ENCODE results near the gene TEKT3. TPM values are rescaled to one million over a fixed set of nuclear protein-coding genes. Genes with fewer than 3 reads are reported as not detected.

Gene TEKT3
- total RNA-seq (2014; rRNA removed; shearing (Covaris generic)), result 0.56 TPM in 1 of 2 replicates, not detected in the other
- not detected in 2 replicates for polyA plus RNA-seq (2015; cell fraction: cytosol; rRNA removed)
- polyA plus RNA-seq (2015; cell fraction: nucleus; rRNA removed), result not detected in 2 replicates

DNA sequence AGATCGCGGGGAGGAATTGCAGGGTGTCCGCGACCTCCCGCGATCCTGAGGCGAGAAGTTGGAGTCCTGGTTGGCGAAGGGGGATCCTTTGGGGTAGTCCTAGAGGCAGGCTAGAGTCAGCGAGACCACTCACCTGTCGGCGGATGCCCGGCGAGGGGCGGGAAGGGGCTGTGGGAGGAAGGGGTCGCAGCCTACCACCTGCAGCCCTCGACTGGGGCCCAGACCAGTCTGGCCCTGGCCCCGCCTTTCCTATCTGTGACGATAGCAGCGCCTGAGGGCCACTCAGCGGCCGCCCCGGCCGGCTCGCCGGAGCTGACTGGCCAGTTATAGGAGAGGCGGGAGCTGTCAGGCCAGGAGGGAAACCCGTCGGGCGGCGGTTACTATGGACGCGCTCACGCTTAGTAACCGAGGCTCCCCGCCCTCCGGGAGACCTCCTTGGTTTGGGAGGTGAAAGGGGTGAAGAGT lies at the start of gene TEKT3:
Gene TEKT3 (minus strand): TSS at position 213 of the 465 bp plus-strand sequence. CDS start 10,012 bp downstream, outside the sequence.
- no peak for DNase-seq (ENCODE audit: low read depth, low spot score)
- in situ Hi-C loops (cut with HindIII; ENCODE audit: low pct_unique_long_range_greater_than_20kb, low sequenced_read_pairs), result no loop called here

DNA sequence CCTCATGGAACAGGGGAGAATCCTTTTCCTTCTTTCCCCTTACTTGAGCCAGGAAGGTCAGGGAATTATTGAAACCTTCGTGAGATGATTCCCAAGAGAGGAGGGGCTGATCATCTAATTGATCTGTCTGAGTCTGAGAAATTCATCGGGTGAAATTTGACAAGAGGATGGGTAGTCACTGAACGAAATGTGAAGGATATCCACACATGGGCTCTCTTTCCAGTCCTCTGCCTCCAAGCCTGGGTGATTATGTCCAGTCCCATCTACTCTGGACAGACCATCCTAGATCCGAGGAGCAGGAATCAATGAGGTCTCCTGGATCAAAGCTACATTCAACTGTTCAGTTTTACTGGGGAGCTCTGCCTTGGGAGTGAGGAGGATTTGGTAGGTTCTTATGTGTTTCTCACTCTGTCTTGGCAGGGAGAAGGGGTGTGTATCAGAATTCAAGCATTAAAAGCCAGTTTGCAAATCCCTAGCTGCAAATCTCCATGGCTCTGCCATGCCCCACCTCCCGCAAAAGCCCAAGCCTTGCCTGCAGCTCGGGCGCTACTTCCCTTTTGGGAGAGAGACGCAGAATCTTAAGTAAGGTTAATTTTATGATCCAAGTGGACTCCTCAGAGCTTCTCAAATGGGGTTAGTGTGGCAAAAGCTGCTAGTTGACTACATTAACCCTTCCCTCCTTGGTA lies 47.1 kb upstream of the TEKT3 start:
- DNase-seq (ENCODE audit: low read depth, low spot score), result no peak
- in situ Hi-C loops (cut with HindIII; ENCODE audit: low pct_unique_long_range_greater_than_20kb, low sequenced_read_pairs), result loop anchor here (25.0 kb wide), 1 partner anchor 99 kb away; no protein-coding TSS in a partner anchor

GRCh38 chr17:15386083-15386482 lies 44.7 kb upstream of the TEKT3 start:
- in situ Hi-C loops (cut with HindIII; ENCODE audit: low pct_unique_long_range_greater_than_20kb, low sequenced_read_pairs), result loop anchor here (25.0 kb wide), 1 partner anchor 101 kb away; no protein-coding TSS in a partner anchor
- DNase-seq (ENCODE audit: low read depth, low spot score), result no peak

GRCh38 chr17:15385305-15385704 lies 43.9 kb upstream of the TEKT3 start:
- in situ Hi-C loops (cut with HindIII; ENCODE audit: low pct_unique_long_range_greater_than_20kb, low sequenced_read_pairs), result loop anchor here (25.0 kb wide), 1 partner anchor 102 kb away; no protein-coding TSS in a partner anchor
- DNase-seq (ENCODE audit: low read depth, low spot score), result no peak

DNA sequence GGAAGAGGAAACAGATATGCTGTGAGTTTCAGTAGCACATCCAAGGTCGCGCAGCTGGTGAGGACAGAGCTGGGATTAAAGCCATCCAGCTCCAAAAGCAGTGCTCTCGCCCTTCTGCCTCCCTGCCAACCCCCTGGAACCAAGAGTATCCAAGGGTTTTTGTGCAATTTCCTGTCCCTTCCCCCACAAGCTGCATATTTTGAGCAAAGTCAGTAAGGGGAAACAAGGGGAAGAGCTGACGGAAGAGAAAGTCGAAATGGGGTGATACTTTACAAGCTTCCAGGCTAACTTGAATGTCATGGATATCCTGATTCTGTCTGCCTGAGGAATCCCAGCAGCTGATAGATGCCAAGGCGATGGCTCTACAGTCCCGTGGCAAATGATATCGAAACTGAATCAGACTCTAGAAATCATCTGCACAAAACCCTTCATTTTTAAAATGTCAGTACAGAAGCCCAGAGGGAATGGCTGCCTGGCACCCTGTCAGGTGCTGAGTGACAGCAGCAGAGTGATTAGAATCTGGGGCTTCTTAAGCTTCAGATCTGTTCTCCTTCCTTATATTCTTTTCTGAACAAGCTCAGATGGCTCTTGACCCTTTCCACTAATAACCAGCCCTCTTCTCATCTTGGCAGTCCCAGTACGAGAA lies 42.9 kb upstream of the TEKT3 start:
- peak; percentile 48 for DNase-seq (ENCODE audit: low read depth, low spot score)
- in situ Hi-C loops (cut with HindIII; ENCODE audit: low pct_unique_long_range_greater_than_20kb, low sequenced_read_pairs), result loop anchor here (25.0 kb wide), 1 partner anchor 103 kb away; no protein-coding TSS in a partner anchor

DNA sequence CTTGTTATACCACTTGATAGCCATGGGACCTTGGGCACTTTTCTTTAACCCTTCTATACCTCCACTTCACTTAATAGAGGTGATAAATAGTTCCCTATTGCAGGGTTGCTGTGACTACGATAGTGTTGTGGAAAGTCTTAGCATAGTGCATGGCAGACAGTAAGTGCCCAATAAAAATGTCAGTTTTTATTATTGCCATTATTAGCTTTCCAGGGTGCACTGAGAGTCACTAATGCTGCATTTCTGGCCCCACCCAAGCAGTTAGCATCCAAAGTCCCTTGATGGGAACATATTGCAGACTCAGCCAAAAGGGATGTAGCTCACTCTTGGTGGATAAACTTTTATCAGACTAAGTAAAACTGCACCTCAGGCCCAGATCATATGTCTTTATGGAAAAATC lies 41.5 kb upstream of the TEKT3 start:
- in situ Hi-C loops (cut with HindIII; ENCODE audit: low pct_unique_long_range_greater_than_20kb, low sequenced_read_pairs), result loop anchor here (25.0 kb wide), 1 partner anchor 104 kb away; no protein-coding TSS in a partner anchor
- no peak for DNase-seq (ENCODE audit: low read depth, low spot score)

- in situ Hi-C loops (cut with HindIII; ENCODE audit: low pct_unique_long_range_greater_than_20kb, low sequenced_read_pairs), result loop anchor here (25.0 kb wide), 1 partner anchor 106 kb away; no protein-coding TSS in a partner anchor
- no peak for DNase-seq (ENCODE audit: low read depth, low spot score)
These were observed 40.3 kb upstream of the TEKT3 start for GRCh38 chr17:15381707-15382106.

DNA sequence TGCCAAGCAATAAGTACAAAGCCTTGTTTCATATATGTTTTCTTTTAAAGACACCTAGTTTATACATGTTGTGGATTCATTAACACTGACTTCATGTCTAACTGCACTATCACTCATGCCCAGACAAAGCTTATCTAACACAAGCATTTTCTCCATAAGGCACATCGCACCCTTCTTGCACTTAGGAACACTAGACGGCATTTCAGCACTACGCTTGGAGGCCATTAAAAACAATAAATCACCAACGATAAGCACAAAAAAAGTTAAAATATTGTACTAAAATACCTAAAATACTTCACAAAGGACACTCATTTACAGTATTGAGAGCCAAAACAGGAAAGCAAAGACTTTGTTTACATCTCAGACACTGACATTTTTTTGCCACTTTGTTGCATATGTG lies 39.0 kb upstream of the TEKT3 start:
- DNase-seq (ENCODE audit: low read depth, low spot score), result no peak
- in situ Hi-C loops (cut with HindIII; ENCODE audit: low pct_unique_long_range_greater_than_20kb, low sequenced_read_pairs), result loop anchor here (25.0 kb wide), 1 partner anchor 107 kb away; no protein-coding TSS in a partner anchor

- no peak for DNase-seq (ENCODE audit: low read depth, low spot score)
- in situ Hi-C loops (cut with HindIII; ENCODE audit: low pct_unique_long_range_greater_than_20kb, low sequenced_read_pairs), result loop anchor here (25.0 kb wide), 1 partner anchor 108 kb away; no protein-coding TSS in a partner anchor
These were observed 38.3 kb upstream of the TEKT3 start for GRCh38 chr17:15379659-15380058.

DNA sequence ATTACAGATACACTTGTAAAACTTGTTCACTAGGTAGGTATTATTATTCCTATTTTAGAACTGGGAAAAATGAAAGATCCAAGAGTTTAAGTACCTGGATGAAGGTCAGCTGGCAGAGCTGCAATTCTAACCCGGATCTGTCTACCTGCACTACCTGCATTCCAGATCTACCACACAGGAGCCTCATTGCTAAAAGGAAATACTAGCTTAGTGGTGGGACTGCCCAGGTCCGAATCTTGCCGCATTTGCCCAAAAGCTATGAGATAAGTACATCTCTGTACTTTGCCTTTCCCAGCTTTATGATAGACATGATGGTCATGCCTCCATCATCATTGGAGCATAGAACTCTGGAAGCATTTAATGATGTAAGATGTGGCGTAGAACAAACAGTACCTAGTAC lies 36.8 kb upstream of the TEKT3 start:
- in situ Hi-C loops (cut with HindIII; ENCODE audit: low pct_unique_long_range_greater_than_20kb, low sequenced_read_pairs), result loop anchor here (25.0 kb wide), 1 partner anchor 109 kb away; no protein-coding TSS in a partner anchor

GRCh38 chr17:15377616-15378015 lies 36.2 kb upstream of the TEKT3 start:
- DNase-seq (ENCODE audit: low read depth, low spot score), result peak; percentile 99
- in situ Hi-C loops (cut with HindIII; ENCODE audit: low pct_unique_long_range_greater_than_20kb, low sequenced_read_pairs), result loop anchor here (25.0 kb wide), 1 partner anchor 110 kb away; no protein-coding TSS in a partner anchor

More for the DNA sequence above, 36.8 kb upstream of the TEKT3 start:
- DNase-seq (ENCODE audit: low read depth, low spot score), result no peak

GRCh38 chr17:15377200-15377599 lies 35.8 kb upstream of the TEKT3 start:
- in situ Hi-C loops (cut with HindIII; ENCODE audit: low pct_unique_long_range_greater_than_20kb, low sequenced_read_pairs), result loop anchor here (25.0 kb wide), 1 partner anchor 110 kb away; no protein-coding TSS in a partner anchor
- no peak for DNase-seq (ENCODE audit: low read depth, low spot score)

DNA sequence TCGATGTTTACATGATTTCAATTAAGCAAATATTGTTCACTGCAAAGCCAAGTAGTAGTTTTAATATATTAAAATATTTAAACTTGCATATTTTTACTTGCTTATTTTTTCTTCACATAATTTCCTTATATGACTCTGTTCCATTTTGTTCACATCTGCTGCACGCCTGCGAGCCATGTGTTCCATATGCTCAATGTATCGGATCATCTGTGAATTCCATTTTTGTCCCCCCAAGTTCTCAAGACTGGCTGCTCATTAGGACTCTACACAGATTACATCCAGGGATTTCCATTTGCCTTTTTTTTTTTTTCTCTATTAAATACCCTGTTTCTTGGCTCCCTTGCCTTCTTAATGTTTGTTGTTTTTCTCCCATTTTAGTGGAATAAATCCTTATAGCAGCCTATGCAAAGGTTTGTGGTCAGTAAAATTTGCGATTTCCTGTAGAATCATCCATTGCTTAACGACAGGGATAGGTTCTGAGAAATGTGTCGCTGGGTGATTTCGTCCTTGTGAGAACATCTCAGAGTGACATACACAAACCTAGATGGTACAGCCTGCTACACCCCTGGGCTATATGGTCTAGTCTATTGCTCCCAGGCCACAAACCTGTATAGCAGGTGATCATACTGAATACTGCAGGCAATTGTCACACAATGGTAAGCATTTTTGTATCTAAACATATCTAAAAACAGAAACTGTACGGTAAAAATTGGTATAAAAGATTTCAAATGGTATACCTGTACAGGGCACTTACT lies 30.2 kb upstream of the TEKT3 start:
- DNase-seq (ENCODE audit: low read depth, low spot score), result no peak
- in situ Hi-C loops (cut with HindIII; ENCODE audit: low pct_unique_long_range_greater_than_20kb, low sequenced_read_pairs), result no loop called here

DNA sequence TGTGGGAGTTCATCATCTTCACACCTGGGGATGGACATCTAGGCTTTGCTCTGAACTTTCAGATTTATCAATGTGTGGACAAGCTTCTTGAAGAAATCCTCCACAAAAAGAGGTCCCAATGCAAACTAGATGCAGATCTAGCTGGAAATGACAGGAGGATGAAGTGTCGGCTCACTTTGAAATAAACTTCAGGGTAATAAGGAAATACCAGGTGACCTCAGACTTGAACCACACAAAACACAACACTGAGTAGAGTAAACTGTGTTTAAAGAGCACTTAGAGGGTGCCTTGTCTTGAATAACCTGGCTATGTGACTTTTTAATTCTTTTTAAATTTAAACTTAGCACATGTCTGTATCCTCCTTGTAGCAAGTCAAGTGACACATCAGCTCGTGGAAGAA lies 27.2 kb upstream of the TEKT3 start:
- in situ Hi-C loops (cut with HindIII; ENCODE audit: low pct_unique_long_range_greater_than_20kb, low sequenced_read_pairs), result no loop called here
- no peak for DNase-seq (ENCODE audit: low read depth, low spot score)

GRCh38 chr17:15366026-15366425 lies 24.6 kb upstream of the TEKT3 start:
- no peak for DNase-seq (ENCODE audit: low read depth, low spot score)
- in situ Hi-C loops (cut with HindIII; ENCODE audit: low pct_unique_long_range_greater_than_20kb, low sequenced_read_pairs), result no loop called here

GRCh38 chr17:15364615-15365014 lies 23.2 kb upstream of the TEKT3 start:
- in situ Hi-C loops (cut with HindIII; ENCODE audit: low pct_unique_long_range_greater_than_20kb, low sequenced_read_pairs), result no loop called here

DNA sequence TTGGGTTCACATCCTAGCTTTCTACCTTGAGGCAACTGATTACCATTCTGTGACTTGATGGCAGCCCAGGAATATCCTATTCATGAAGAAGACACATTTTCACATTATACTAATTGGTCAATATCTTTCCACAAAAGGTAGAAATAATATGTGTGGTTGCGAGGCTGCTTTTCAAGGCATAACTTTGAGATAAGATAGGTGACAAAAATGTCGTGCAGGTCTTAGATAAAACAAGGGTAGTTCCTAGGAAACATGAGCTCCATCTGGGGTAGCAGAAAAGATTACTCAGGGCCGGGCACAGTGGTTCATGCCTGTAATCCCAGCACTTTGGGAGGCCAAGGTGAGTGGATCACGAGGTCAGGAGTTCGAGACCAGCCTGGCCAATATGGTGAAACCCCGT lies 22.3 kb upstream of the TEKT3 start:
- DNase-seq (ENCODE audit: low read depth, low spot score), result no peak
- in situ Hi-C loops (cut with HindIII; ENCODE audit: low pct_unique_long_range_greater_than_20kb, low sequenced_read_pairs), result no loop called here

More at GRCh38 chr17:15364615-15365014, 23.2 kb upstream of the TEKT3 start:
- no peak for DNase-seq (ENCODE audit: low read depth, low spot score)
